ENCODE measurements around the gene NOTCH1. TPM values are rescaled to one million over a fixed set of nuclear protein-coding genes. Genes with fewer than 3 reads are reported as not detected.

The NOTCH1 gene
- total RNA-seq, 4 donors from 2014 or later, result 38.2 to 95.7 (median 53.8) TPM

GRCh38 chr9:136507992-136508375 is 37.9 kb downstream of the NOTCH1 start:
- TF ChIP-seq POLR2A (IDR thresholded peaks at IDR 0.05), result no peak
- TF ChIP-seq CTCF (IDR thresholded peaks at IDR 0.05), result no peak
- H3K4me1 ChIP-seq, result no peaks in the 10 kb centered on the region
- no peaks in the 10 kb centered on the region for H3K27me3 ChIP-seq
- H3K4me3 ChIP-seq, result no peak overlapping the region
- no peaks in the 10 kb centered on the region for H3K9me3 ChIP-seq
- no peak overlapping the region for H3K27ac ChIP-seq
- H3K36me3 ChIP-seq, result peaks cover 0 to 100% (median 0%) of the 10 kb centered on the region in 3 donors
- no peak for DNase-seq

- Histone ChIP-seq H3K27me3 (no peaks in the 10 kb centered on the region), H3K9me3 (no peaks in the 10 kb centered on the region), H3K4me3 (no peak overlapping the region), H3K4me1 (no peaks in the 10 kb centered on the region), H3K27ac (no peak overlapping the region), H3K36me3 (peaks cover 0 to 100% (median 0%) of the 10 kb centered on the region in 3 donors)
- TF ChIP-seq CTCF (IDR thresholded peaks at IDR 0.05) (no peak), POLR2A (IDR thresholded peaks at IDR 0.05) (no peak)
- DNase-seq, result no peak
These were observed 38.4 kb downstream of the NOTCH1 start for GRCh38 chr9:136507221-136507991.

DNA sequence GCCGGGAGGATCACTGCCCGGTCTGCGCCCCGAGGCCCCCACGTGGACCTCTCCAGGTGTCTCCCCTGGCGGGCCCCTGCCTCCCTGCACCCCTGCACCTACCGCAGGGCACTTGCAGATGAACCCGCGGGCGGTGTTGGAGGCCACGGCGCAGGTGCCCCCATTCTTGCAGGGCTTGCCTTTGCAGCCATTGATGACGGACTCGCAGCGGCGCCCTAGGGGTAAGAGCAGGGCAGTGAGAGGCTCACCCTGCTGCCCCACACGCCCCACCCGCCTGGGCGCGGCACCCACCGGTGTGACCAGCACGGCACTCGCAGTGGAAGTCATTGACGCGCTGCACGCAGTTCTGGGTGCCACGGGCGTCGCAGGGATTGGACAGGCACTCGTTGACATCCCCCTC is 39.4 kb downstream of the NOTCH1 start:
- peaks cover 0 to 100% (median 0%) of the 10 kb centered on the region in 3 donors for H3K36me3 ChIP-seq
- H3K4me1 ChIP-seq, result no peaks in the 10 kb centered on the region
- TF ChIP-seq POLR2A (IDR thresholded peaks at IDR 0.05) (no peak), CTCF (IDR thresholded peaks at IDR 0.05) (no peak)
- no peaks in the 10 kb centered on the region for H3K9me3 ChIP-seq
- H3K4me3 ChIP-seq, result no peak overlapping the region
- H3K27me3 ChIP-seq, result no peaks in the 10 kb centered on the region
- DNase-seq, result no peak
- H3K27ac ChIP-seq, result no peak overlapping the region

DNA sequence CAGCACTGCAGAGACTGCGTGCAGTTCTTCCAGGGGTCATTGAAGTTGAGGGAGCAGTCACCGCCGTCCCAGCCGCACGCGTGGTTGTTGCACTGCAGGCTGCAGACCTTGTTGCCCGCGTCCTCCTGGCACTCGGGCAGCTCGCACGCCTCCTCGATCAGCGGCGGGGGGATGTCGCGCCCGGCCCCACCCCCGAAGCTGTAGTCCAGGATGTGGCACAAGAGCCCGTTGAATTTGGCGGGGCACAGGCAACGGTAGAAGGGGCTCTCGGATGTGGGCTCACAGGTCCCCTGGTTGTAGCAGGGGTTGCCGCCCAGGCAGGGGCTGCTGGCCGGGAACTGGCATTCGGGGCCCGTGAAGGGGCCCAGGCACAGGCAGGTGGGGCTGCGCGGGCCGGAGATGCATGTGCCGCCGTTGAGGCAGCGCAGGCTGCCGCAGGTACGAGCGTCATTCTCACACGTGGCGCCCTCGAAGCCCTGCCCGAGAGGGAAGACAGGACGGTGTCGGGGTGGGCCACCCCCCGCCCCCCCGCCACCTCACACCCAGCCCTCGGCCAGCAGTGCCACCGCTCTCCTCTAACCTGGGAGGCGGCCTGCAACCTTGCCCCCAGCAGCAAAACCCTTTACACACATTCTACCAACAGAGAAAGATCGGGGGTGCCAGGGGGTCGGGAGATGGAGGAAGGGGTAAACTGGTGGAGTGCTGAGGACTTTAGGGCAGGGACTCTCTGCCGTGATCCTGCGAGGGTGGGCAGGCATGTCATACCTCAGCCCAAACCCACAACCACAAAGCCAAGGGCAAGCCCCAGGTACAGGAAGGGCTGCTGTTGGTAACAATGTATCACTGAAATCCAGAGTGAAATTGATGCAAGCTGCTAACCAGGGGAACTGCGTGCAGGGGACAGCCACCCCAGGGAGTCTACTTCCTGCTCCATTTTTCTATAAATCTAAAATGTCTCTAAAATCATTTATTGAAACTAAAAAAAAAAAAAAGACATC is 40.1 kb downstream of the NOTCH1 start:
- Histone ChIP-seq H3K27me3 (no peaks in the 10 kb centered on the region), H3K4me1 (no peaks in the 10 kb centered on the region), H3K9me3 (no peaks in the 10 kb centered on the region), H3K36me3 (peaks cover 0 to 100% (median 0%) of the 10 kb centered on the region in 3 donors), H3K27ac (no peak overlapping the region), H3K4me3 (no peak overlapping the region)
- no peak for TF ChIP-seq CTCF (IDR thresholded peaks at IDR 0.05)
- TF ChIP-seq POLR2A (IDR thresholded peaks at IDR 0.05), result no peak
- DNase-seq, result no peak

GRCh38 chr9:136504512-136505348 is 41.1 kb downstream of the NOTCH1 start:
- Histone ChIP-seq H3K27me3 (no peaks in the 10 kb centered on the region), H3K4me3 (no peak overlapping the region), H3K4me1 (no peaks in the 10 kb centered on the region), H3K9me3 (no peaks in the 10 kb centered on the region), H3K36me3 (peaks cover 0 to 100% (median 0%) of the 10 kb centered on the region in 3 donors), H3K27ac (no peak overlapping the region)
- TF ChIP-seq POLR2A (IDR thresholded peaks at IDR 0.05), result no peak
- no peak for TF ChIP-seq CTCF (IDR thresholded peaks at IDR 0.05)
- no peak for DNase-seq

Measured in Peyer's patch (tissue), 4 donors.